GM19324 (cell line): ENCODE data around the gene MBL2.

Source experiments
- ATAC-seq: cut with Tn5 transposase; IDR thresholded peaks from one replicate; pipeline ENCODE4 v1.9.1; 2021; ENCODE audit warnings: mild to moderate bottlenecking, moderate library complexity; ENCODE audit not compliant: unreplicated experiment, low FRiP score

Gene MBL2

GRCh38 chr10:52741851-52742250 lies 30.7 kb downstream of the MBL2 start:
- no peak for ATAC-seq

- peak; percentile 50 for ATAC-seq
Observed at GRCh38 chr10:52740913-52741675, 31.5 kb downstream of the MBL2 start.

- no peak for ATAC-seq
Observed at GRCh38 chr10:52740155-52740549, 32.4 kb downstream of the MBL2 start.

GRCh38 chr10:52739380-52740154 lies 33.0 kb downstream of the MBL2 start:
- no peak for ATAC-seq

- no peak for ATAC-seq
Observed at GRCh38 chr10:52738951-52739350, 33.6 kb downstream of the MBL2 start.

GRCh38 chr10:52729271-52730104 lies 43.1 kb downstream of the MBL2 start:
- ATAC-seq, result peak; percentile 51

- no peak for ATAC-seq
Observed at GRCh38 chr10:52720018-52720417, 52.6 kb downstream of the MBL2 start.
